ENCODE measurements around the gene IGF2BP2. TPM values are rescaled to one million over a fixed set of nuclear protein-coding genes. Genes with fewer than 3 reads are reported as not detected.

Gene IGF2BP2
- total and polyA plus RNA-seq, 9 of the 15 experiments (the other 6 are each of a cell fraction or from before 2014, with no cell fraction given) = 3.2 to 59.6 (median 30.5) TPM

GRCh38 chr3:185630182-185630622, 194.6 kb downstream of the IGF2BP2 start:
- DNase-seq (ENCODE audit: extremely low read depth in 1 of 4, low spot score in 3 of 4) (no peak), ATAC-seq (no peak), FAIRE-seq (no peak)
- CTCF ChIA-PET (ENCODE audit: low intra/inter-chr PET ratio) = no interaction called here
- no TSS peak for BruUV-seq (replicated peaks)
- H3K9me1 ChIP-seq (ENCODE audit: control insufficient read depth, insufficient read depth, low read length) = no peaks in the 10 kb centered on the region
- H3K4me3 ChIP-seq = no peak overlapping the region
- no peaks in the 10 kb centered on the region for H4K20me1 ChIP-seq (replicated peaks; ENCODE audit: control insufficient read depth, insufficient read depth, low read length)
- H2AFZ ChIP-seq (ENCODE audit: low read depth, low read length) = no peak overlapping the region
- H3K9me3 ChIP-seq (replicated peaks; ENCODE audit: control insufficient read depth, insufficient read depth, low read depth, low read length) = no peaks in the 10 kb centered on the region
- H3K9ac ChIP-seq (ENCODE audit: insufficient read depth in 1 of 2, low read depth in 2 of 2, low read length in 2 of 2) = no peak overlapping the region
- no peaks in the 10 kb centered on the region for H3K27me3 ChIP-seq (ENCODE audit: control insufficient read depth in 2 of 2, insufficient read depth in 2 of 2, low read length in 2 of 2)
- peaks cover 35% of the 10 kb centered on the region; the same call in 2 of the 3 replicates for H3K36me3 ChIP-seq (ENCODE audit: control insufficient read depth, insufficient read depth, low read length)
- TF ChIP-seq RBM34 (IDR thresholded peaks at IDR 0.05; ENCODE audit: borderline replicate concordance, insufficient read depth, low read length) (no peak), MBD2 (IDR thresholded peaks at IDR 0.05; ENCODE audit: borderline replicate concordance, low read depth) (no peak), ZNF232 (CRISPR knock-in tag; IDR thresholded peaks at IDR 0.05) (no peak), HMGN3 (IDR thresholded peaks at IDR 0.05; ENCODE audit: borderline replicate concordance, extremely low read depth, insufficient read length, low read depth, low read length) (no peak), MAFK (IDR thresholded peaks at IDR 0.05; ENCODE audit: low read length) (no peak), ZNF551 (CRISPR knock-in tag; IDR thresholded peaks at IDR 0.05) (no peak), YY1 (IDR thresholded peaks at IDR 0.05; ENCODE audit: borderline replicate concordance in 1 of 3, control insufficient read depth in 1 of 3, extremely low read depth in 1 of 3, insufficient read depth in 3 of 3, insufficient read length in 1 of 3, insufficient replicate concordance in 2 of 3, low read depth in 1 of 3, low read length in 2 of 3) (no peak), FOXP1 (CRISPR knock-in tag; IDR thresholded peaks at IDR 0.05) (no peak), FOS (IDR thresholded peaks at IDR 0.05; ENCODE audit: extremely low read depth, insufficient read length) (no peak)
- TF ChIP-seq, protein P1, sequence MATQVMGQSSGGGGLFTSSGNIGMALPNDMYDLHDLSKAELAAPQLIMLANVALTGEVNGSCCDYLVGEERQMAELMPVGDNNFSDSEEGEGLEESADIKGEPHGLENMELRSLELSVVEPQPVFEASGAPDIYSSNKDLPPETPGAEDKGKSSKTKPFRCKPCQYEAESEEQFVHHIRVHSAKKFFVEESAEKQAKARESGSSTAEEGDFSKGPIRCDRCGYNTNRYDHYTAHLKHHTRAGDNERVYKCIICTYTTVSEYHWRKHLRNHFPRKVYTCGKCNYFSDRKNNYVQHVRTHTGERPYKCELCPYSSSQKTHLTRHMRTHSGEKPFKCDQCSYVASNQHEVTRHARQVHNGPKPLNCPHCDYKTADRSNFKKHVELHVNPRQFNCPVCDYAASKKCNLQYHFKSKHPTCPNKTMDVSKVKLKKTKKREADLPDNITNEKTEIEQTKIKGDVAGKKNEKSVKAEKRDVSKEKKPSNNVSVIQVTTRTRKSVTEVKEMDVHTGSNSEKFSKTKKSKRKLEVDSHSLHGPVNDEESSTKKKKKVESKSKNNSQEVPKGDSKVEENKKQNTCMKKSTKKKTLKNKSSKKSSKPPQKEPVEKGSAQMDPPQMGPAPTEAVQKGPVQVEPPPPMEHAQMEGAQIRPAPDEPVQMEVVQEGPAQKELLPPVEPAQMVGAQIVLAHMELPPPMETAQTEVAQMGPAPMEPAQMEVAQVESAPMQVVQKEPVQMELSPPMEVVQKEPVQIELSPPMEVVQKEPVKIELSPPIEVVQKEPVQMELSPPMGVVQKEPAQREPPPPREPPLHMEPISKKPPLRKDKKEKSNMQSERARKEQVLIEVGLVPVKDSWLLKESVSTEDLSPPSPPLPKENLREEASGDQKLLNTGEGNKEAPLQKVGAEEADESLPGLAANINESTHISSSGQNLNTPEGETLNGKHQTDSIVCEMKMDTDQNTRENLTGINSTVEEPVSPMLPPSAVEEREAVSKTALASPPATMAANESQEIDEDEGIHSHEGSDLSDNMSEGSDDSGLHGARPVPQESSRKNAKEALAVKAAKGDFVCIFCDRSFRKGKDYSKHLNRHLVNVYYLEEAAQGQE (IDR thresholded peaks at IDR 0.05; ENCODE audit: borderline replicate concordance) = no peak
- TF ChIP-seq, protein P1 (CRISPR knock-in tag; IDR thresholded peaks at IDR 0.05; ENCODE audit: low read depth) = no peak
- 94% methylated on average over 6 of the region's 6 CpGs for WGBS (ENCODE audit: insufficient coverage, low coverage, missing lambda C conversion rate)
- H3K4me1 ChIP-seq (replicated peaks in 1 of 2; ENCODE audit: control insufficient read depth in 2 of 2, insufficient read depth in 2 of 2, low read length in 2 of 2) = no peaks in the 10 kb centered on the region
- no peak overlapping the region; the same call in 2 of the 3 replicates for H3K27ac ChIP-seq (ENCODE audit: extremely low read depth, low read depth, low read length)
- H3K79me2 ChIP-seq (ENCODE audit: control insufficient read depth, insufficient read depth, low read length) = no peaks in the 10 kb centered on the region
- POLR2A ChIA-PET = interaction anchor here (1.4 kb wide), 1 partner anchor 10 kb away, joined by 7 read pairs; no protein-coding TSS in a partner anchor
- intact Hi-C loops (cut with micrococcal nuclease) (no loop called here), in situ Hi-C loops (cut with MboI) (no loop called here)
- H3K4me2 ChIP-seq (ENCODE audit: insufficient read depth, low read length) = no peak overlapping the region
